Measurements from ENCODE around the gene C10orf143.
"Not testable (repeated sequence)": the region's sequence is repeated elsewhere in the genome, so short reads cannot be mapped to it uniquely, and the experiment has no call there.

C10orf143 gene

DNA sequence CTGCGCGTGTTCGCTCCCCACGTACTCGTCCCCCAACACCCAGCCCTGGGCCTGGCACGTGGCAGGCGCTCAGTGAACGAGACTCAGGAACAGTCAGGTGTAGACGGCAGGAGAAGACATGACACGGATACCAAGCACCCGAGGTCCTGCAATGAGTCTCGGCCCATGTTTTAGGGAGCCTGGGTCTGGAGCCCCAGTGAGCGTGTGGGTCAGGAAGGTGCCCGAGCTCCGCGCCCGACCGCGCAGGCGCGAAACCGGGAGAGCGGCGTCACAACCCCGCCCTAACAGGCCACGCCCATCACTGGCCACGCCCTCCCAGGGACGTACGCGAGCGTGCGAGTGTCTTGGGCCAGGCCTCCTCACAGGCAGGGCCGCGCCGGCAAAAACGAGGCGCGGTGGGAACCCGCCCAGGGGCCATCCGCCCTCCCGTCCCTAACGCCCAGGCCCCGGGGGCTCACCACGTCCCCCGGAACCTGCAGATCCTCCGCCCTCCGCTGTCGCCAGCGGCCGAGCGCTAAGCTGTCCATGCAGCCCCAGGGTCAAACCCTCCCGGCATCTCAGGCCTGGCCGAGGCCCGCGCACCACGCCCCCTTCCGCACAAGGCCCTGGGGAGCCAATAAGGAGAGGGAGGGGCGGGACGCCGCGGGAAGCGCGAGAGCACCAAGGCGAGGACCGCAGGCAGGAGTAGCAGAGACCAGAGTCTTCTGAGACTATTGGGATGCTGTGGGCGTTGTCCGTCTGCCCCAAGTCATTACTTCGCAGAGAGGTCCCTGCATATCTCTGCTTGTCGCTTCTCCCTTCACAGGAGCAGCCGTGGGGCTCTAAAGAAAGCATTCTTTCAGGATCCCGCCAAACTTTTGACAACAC lies at the start of gene C10orf143:
C10orf143 (minus strand) TSS at position 585 of the 867 bp plus-strand sequence; CDS start at position 527, 58 bp downstream.
- peak; percentile 96 for DNase-seq (ENCODE audit: low spot score)

DNA sequence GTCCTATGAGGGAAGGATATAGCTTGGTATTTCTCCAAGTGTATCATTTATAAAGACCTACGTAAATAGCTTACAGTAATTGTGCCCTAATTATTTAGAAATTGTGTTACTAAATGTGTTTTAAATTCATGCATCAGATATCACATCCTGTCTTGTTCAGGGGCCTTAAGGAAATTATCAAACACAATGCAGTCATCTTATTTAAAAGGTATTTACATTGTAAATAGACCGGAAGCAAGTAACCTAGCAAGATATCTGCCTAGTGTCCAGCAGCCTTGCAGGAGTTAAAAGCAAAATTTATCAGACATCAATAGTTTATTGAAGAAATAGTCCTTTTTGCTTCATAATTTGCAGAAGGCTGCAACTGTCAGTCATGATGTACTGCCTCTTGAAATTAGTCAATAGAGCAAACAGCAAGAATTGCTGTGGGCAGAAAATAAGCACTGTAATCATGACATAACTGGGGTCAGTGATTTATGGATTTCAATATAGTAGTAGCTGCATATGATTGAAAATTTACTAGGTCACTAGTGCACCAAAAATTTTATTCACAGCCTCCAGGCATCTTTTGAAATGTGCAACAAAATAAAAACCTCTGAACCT lies 48.7 kb upstream of the C10orf143 start:
- no peak for DNase-seq (ENCODE audit: low spot score)

DNA sequence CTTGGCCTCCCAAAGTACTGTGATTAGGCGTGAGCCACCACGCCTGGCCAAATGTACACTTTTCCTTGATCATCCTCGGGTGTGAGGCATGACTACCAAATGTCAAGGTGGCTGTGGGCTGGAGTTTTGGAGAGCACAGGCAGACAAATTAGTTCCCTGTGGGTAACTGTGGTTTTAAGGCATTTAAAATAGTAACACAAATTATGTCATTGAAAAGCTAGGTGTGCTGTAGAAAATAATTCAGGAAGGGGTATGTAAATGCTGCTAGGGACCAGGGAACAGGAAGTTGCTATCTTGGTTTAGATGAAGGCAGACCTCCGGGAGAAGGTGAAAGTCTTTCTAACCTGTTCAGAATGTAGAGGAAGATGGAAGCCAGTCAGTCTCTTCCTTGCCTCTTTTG lies 35.4 kb upstream of the C10orf143 start:
- peak; percentile 16 for DNase-seq (ENCODE audit: low spot score)

DNA sequence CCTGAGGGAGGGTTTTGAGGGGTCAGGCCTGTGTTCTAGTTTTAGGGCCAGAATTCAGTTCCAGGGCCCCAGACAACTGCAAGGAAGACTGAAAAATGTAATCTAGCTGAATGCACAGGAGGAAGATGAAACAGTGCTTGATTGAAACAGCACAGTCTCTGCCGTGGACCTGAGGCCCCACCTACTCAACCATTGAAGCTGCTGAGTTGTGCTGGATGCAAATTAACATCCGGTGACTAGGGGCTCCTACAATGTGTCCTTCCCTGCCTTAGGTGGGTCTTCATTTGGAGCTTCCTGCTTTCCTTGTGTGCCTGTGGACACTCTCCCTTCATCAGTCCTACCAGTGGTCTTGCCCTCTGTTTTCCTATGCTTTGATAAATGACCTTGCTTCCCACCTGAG lies 31.2 kb upstream of the C10orf143 start:
- DNase-seq (ENCODE audit: low spot score), result peak; percentile 26

DNA sequence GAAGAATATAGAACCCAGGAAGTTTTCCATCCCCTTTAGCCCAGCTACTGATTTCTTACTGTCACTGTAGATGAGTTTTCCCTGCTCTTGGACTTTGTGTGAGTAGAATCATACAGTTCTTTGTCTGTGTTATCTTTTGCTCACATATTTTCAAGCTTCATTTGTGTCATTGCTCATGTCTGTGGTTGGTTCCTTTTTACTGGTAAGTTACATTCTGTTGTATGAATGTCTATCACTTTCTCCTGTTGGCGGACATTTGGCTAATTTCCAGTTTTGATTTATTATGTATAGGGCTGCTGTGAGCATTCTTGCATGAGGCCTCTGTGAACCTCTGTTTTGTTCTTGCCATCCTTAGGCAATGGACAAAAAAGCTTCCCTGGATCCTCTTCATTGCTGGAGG lies 30.8 kb upstream of the C10orf143 start:
- peak; percentile 45 for DNase-seq (ENCODE audit: low spot score)

DNA sequence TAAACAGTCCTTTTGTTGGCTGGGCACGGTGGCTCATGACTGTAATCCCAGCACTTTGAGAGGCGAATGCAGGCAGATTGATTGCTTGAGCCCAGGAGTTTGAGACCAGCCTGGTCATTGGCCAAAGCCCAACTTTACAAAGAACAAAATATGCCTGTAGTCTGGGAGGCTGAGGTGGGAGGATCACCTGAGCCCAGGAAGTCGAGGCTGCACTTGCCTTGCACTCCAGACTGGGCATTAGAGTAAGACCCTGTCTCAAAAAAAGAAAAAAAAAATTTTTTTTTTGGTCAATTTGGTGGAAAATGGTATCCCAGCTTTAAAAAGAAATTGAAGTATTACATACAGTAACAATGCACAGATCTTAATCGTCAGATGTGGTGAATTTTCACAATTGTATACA lies 30.4 kb upstream of the C10orf143 start:
- no peak for DNase-seq (ENCODE audit: low spot score)

GRCh38 chr10:130140425-130140824 lies 29.8 kb upstream of the C10orf143 start:
- DNase-seq (ENCODE audit: low spot score), result no peak

- DNase-seq (ENCODE audit: low spot score), result peak; percentile 84
Measured at GRCh38 chr10:130138479-130138866, 27.8 kb upstream of the C10orf143 start.

DNA sequence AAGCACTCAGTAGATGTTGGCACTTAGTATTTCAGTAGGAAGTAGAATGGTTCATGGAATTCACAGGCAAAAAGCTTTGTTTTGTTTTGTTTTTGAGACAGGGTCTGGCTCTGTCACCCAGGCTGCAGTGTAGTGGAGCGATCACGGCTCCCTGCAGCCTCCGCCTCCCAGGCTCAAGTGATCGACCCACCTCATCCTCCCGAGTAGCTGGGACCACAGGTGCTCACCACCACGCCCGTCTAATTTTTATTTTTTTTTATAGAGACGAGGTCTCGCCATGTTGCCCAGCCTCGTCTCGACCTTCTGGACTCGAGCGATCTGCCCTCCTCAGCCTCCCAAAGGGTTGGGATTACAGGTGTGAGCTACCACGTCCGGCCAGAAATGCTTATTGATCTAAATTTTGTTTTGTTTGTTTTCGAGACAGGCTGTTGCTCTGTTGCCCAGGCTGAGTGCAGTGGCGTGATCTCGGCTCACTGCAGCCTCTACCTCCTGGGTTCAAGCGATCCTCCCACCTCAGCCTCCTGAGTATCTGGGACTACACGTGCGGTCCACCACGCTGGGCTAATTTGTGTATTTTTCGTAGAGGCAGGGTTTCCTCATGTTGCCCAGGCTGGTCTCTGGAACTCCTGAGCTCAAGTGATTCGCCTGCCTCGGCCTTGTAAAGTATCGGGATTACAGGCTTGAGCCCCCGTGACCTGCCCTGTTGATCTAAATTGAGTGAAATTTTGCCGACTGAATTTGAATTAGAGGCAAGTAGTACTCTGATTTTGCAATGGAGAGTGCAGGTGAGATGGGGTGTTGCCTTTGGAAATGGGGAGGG lies 27.2 kb upstream of the C10orf143 start:
- no peak for DNase-seq (ENCODE audit: low spot score)

- DNase-seq (ENCODE audit: low spot score), result peak; percentile 54
Measured at GRCh38 chr10:130137090-130137448, 26.4 kb upstream of the C10orf143 start.

- peak; percentile 84 for DNase-seq (ENCODE audit: low spot score)
Measured at GRCh38 chr10:130136226-130137089, 25.8 kb upstream of the C10orf143 start, which contains the start of gene GLRX3. Gene GLRX3 (plus strand): TSS chr10:130136391. CDS start chr10:130136421, 30 bp downstream.

- DNase-seq (ENCODE audit: low spot score), result no peak
Measured at GRCh38 chr10:130135676-130136225, 25.1 kb upstream of the C10orf143 start.

GRCh38 chr10:130128922-130129321 lies 18.3 kb upstream of the C10orf143 start:
- DNase-seq (ENCODE audit: low spot score), result no peak

DNA sequence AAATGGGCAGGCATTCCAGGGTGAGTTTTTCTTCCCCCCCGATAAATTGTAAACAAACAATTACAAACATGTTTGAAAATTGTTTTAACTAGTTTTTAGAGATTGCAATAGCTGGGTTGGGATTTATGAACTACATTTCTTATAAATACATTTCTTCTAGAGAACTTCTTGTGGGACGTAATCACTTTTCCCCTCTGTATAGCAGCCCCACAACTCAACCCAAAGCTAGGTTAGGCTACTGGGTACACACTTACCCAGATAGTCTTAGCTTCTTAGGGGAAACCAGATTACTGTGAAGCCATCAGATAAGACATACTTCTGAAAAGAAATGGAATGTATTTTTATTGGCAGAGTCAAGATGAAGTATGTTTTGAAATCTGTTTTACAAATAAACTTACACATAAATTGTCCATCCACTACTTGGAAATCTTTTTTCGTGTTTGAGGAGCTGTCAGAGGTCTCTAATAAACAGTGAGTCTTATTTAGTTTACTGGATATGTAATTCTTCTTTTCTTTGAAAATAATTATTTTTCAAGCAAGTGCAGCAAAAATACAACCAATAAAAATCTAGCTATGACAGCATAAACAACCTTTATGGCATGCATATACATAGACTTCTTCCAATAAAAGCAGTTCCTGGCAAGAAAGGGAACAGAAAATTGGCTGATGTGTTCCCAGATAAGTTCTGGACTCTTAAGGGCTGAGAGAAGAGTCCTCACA lies 17.6 kb upstream of the C10orf143 start:
- no peak for DNase-seq (ENCODE audit: low spot score)

- peak; percentile 78 for DNase-seq (ENCODE audit: low spot score)
Measured at GRCh38 chr10:130127364-130128061, 16.9 kb upstream of the C10orf143 start.

DNA sequence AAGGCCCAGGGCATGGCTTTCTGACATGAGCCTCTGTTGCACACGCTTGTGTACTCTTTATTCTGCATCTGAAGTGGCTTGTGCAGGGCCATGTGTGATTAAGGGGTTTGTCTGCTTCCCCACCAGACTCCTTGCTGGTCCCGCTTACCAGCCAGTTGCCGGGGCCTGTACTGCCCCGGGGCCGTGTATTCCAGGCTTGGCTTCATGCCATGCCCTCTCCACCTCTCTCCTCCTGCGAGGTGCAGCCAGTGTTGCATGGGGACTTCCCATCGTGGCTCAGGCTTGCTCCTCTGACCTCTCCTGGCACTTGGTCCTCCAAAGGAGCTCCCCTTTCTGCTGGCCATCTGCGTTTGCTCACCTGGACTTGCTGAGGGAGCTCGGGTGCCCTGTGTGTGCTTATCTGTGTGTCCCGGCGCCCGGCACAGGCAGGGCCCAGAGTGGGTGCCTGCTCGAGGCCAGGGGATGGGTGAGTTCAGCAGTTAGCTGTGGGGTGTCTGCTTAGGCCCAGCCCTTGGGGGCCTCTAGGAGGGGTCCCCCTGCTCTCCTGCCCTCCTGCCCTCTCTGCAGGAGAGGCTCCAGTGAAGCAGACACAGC lies 11.0 kb upstream of the C10orf143 start:
- DNase-seq (ENCODE audit: low spot score), result no peak

DNA sequence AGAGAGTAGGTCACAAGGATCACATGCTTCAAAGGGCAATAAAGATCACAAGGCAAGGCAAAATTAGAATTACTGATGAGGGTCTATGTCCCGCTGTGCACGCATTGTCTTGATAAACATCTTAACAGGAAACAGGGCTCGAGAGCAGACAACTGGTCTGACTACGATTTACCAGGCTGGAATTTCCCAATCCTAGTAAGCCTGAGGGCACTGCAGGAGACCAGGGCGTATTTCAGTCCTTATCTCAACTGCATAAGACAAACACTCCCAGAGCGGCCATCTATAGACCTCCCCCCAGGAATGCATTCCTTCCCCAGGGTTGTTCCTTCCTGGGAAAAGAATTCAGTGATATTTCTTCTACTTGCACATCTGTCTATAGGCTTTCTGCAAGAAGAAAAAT lies 6.9 kb upstream of the C10orf143 start:
- not testable (repeated sequence) for DNase-seq (ENCODE audit: low spot score)

GRCh38 chr10:130116942-130117341 lies 6.3 kb upstream of the C10orf143 start:
- DNase-seq (ENCODE audit: low spot score), result not testable (repeated sequence)

- DNase-seq (ENCODE audit: low spot score), result no peak
Measured at GRCh38 chr10:130112821-130113220, 2.2 kb upstream of the C10orf143 start.

GRCh38 chr10:130111852-130112180 lies 1.2 kb upstream of the C10orf143 start:
- no peak for DNase-seq (ENCODE audit: low spot score)
